ENCODE measurements around the gene SNX27.

GRCh38 chr1:151711951-151712350, 100.1 kb downstream of the SNX27 start:
- TF ChIP-seq CTCF (optimal IDR thresholded peaks at IDR 0.05 in 1 of 3, IDR thresholded peaks at IDR 0.05 in 1 of 3, conservative IDR thresholded peaks at IDR 0.05 in 1 of 3; ENCODE audit: extremely low read depth in 1 of 3, insufficient read depth in 2 of 3, low read length in 3 of 3) = no peak
- no peak for TF ChIP-seq EZH2 (IDR thresholded peaks at IDR 0.05; ENCODE audit: low read length)

All from keratinocyte (primary cell).